ENCODE measurements around the gene CTRB2.

CTRB2 gene

GRCh38 chr16:75231570-75231969 lies 24.6 kb upstream of the CTRB2 start:
- no peak for TF ChIP-seq CTCF (IDR thresholded peaks at IDR 0.05; ENCODE audit: control insufficient read depth, insufficient read depth, low read depth, low read length, missing control alignments)

GRCh38 chr16:75230471-75231110 lies 23.6 kb upstream of the CTRB2 start:
- DNase-seq (ENCODE audit: low read depth), result no peak
- H3K4me3 ChIP-seq (ENCODE audit: control insufficient read depth, low read depth, low read length), result no peak overlapping the region
- no peak for TF ChIP-seq CTCF (IDR thresholded peaks at IDR 0.05; ENCODE audit: control insufficient read depth, insufficient read depth, low read depth, low read length, missing control alignments)

More at GRCh38 chr16:75231570-75231969, 24.6 kb upstream of the CTRB2 start:
- DNase-seq (ENCODE audit: low read depth), result no peak
- H3K4me3 ChIP-seq (ENCODE audit: control insufficient read depth, low read depth, low read length), result no peak overlapping the region

- no peak for TF ChIP-seq CTCF (IDR thresholded peaks at IDR 0.05; ENCODE audit: control insufficient read depth, insufficient read depth, low read depth, low read length, missing control alignments)
- no peak overlapping the region for H3K4me3 ChIP-seq (ENCODE audit: control insufficient read depth, low read depth, low read length)
- no peak for DNase-seq (ENCODE audit: low read depth)
Measured at GRCh38 chr16:75229172-75230031, 22.4 kb upstream of the CTRB2 start.

GRCh38 chr16:75228143-75228976 lies 21.4 kb upstream of the CTRB2 start:
- no peak for DNase-seq (ENCODE audit: low read depth)
- no peak overlapping the region for H3K4me3 ChIP-seq (ENCODE audit: control insufficient read depth, low read depth, low read length)
- no peak for TF ChIP-seq CTCF (IDR thresholded peaks at IDR 0.05; ENCODE audit: control insufficient read depth, insufficient read depth, low read depth, low read length, missing control alignments)

- H3K4me3 ChIP-seq (ENCODE audit: control insufficient read depth, low read depth, low read length), result no peak overlapping the region
- no peak for DNase-seq (ENCODE audit: low read depth)
- no peak for TF ChIP-seq CTCF (IDR thresholded peaks at IDR 0.05; ENCODE audit: control insufficient read depth, insufficient read depth, low read depth, low read length, missing control alignments)
Measured at GRCh38 chr16:75227361-75228142, 20.6 kb upstream of the CTRB2 start.
